Measurements from ENCODE around the gene ZMPSTE24.
A peak's percentile ranks its signal among the peaks of the same experiment; 100 is the strongest.
"Not testable (repeated sequence)": the region's sequence is repeated elsewhere in the genome, so short reads cannot be mapped to it uniquely, and the experiment has no call there.

Gene ZMPSTE24

DNA sequence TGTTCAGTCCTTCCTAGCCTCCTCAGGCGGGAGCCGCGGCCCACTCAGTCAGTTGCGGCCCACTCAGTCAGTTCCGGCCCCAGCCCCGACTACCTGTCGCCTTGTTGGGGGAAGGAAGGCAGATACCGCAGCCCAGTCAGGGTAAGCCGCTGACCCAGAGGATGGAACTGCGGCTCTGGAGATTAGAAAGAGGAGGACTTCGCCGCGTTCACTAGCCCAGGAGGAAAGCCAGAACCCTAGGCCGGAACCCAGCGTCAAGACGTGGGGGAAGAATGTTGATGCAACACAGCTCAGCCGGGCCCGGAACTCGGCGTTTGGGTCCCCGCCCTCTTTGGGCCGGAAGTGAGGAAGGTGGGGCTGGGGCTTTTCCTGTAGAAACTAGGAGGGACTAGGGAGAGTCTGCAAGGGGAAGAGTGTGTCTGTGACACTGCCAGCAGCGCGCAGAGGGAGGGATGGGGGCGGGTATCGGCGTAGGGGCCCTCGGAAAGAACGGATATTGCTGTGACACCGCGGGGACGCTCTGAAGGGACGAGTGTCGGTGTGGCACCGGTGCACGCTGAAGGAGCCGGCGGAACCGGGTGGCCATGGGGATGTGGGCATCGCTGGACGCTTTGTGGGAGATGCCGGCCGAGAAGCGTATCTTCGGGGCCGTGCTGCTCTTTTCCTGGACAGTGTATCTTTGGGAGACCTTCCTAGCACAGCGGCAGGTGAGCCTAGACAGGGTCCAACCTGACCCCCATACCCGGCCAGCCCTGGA is at the start of gene ZMPSTE24:
ZMPSTE24 (plus strand) TSS at position 549 of the 757 bp plus-strand sequence; CDS start at position 585, 36 bp downstream.
- DNase-seq = peak; percentile 98

DNA sequence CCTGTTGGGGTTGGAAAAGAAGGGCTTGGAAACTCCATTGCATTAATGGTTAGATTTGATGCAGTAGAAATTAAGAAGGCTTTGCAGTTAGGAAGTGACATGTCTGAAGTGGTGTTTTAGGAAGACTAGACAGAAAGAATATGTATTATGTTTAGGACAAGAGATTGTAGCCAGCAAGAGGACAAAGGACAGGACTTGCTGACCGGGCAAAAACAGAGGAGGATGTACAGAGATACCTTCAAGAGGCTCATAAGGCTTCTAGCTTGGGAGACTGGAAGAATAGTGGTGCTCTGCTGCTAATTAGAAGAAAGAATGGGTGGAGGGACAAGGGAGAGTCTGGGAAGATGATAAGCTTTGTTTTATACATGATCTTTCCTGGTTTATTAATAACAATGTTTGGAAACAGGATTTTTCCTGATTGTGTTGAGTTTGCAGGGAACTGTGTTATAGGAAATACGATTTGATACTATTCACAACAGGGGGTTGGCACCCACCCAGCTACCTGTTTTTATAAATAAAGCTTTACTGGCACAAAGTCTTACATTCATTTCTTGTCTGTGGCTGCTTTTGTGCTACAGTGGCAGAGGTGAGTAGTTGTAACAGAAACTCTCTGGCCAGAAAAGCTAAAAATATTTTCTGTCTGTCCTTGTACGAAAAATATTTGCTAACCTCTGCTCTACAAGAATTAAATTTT is 47.4 kb upstream of the ZMPSTE24 start:
- DNase-seq = no peak

DNA sequence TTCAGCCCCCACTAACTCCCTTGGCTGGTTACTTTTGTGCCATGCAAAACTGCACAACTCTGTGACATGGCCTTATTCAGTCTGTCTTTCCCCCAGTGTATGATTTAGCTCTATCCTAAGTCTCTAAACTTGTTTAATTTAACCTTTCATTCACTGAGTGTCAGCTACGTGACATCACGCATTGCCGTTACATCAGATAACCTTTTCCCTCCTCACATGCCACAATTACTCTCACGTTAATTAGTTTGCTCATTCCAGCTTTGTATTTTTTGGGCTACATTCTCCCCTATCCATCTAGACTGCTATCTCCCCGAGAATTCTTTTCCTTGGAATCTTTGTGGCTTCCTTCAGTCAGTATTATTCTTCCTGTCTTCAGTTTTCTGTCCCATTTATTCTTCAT is 39.7 kb upstream of the ZMPSTE24 start:
- no peak for DNase-seq

DNA sequence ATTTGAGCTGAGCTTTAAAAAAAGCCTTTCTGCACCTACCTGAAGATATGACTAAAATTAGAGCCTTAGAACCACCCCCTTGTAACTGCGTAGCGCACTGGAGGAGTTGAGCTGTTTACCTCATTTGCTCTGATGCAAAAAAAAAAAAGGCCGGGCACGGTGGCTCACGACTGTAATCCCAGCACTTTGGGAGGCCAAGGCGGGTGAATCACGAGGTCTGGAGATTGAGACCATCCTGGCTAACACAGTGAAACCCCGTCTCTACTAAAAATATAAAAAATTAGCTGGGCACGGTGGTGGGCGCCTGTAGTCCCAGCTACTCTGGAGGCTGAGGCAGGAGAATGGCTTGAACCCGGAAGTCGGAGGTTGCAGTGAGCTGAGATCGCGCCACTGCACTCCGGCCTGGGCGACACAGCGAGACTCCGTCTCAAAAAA is 36.5 kb upstream of the ZMPSTE24 start:
- not testable (repeated sequence) for DNase-seq

DNA sequence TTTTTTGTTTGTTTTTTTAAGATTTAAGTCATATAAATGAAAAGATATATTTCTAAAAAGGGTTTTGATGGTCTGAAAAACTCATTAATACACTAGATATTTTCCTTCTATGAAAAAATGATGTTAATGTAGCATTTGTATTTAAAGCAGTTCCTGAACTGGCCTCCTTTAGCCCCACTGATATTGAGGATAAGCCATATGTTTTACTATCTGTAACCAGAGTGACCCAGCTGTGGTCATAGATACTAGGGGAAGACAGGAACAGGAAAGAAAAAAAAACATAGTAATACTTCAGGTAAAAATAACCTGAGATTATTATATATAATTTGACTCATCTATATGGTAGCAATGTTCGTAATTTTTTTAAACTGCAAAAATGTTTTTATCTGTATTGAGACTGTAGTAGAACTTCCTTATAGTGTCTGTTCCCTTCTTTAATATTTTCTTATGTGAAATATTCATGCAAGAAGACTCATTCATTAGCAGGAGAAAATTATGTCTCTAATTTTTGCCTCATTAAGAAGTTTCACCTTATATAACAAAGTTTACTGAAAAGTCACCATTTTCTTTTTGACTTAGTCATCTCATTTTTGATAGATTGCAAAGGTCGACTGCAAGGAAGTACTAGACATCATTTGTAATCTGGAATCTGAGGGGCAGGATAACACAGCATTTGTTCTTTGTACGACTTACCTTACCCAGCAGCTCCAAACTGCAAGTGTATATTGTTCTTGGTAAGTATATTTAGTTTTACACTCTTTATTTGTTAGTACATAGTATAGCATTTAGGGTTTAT is 35.9 kb upstream of the ZMPSTE24 start:
- peak; percentile 22 for DNase-seq

DNA sequence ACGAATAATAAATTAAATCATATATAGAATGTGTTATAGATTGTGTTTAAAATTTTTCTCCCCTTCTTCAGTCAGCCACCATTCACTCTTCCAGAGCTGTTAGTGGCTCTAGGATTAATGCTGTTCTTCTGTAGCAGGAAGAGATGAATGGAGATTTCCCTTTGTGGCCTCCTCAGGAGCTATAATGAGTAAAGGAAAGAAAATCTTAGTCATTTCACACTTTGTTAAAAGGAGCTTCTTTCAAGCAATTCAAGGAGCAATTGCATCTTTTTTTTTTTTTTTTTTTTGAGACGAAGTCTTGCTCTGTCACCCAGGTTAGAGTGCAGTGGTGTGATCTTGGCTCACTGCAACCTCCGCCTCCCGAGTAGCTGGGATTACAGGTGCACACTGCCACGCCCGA is 34.0 kb upstream of the ZMPSTE24 start:
- no peak for DNase-seq

DNA sequence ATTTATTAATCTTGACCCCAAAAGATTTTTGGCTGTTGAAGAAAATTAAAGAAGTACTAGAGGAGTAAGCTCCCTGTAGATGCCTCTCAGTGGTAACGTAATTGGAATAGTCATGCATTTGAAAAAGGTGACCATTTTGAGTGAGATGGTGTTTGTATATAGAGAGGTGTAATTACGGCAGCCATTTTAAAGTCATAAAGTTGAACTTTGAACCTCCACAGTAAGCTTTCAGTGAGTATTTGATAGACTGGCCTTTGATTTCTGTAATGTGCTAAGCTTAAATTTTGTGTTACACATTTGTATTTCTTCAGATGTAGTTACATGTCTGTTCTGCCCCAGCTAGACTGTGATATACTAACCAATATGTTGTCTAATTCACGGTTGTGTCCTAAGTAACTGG is 31.8 kb upstream of the ZMPSTE24 start:
- DNase-seq = no peak

DNA sequence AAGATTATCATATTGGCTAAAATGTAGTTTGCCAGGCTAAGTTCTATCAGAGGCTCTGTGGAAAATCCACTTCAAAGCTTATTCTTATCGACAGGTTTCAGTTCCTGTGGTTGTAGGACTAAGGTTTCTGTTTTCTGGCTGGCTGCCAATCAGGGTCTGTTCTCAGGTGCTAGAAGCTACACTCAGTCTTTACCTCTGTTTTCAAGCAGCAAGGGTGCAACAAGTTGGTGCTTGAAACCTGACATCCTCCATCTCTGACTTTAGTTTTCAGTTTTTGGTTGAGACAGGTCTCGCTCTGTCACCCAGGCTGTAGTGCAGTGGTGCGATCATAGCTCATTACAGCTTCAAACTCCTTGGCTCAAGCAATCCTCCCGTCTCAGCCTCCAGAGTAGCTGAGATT is 25.6 kb upstream of the ZMPSTE24 start:
- no peak for DNase-seq

DNA sequence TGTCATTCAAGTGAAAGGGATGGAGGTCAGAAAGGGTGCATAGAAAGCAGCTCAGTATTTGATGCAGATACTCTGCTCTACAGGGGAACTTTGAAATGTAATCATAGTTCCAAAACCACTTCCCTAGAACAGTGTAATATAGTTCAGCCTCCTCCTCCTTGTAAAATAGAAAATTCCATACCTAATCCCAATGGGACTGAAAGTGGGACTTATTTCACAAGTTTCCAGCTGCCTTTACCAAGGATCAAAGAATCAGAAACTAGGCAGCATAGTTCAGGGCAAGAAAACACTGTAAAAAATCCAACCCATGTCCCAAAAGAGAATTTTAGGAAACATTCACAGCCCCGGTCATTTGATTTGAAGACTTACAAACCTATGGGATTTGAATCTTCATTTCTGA is 18.4 kb upstream of the ZMPSTE24 start:
- DNase-seq = no peak

DNA sequence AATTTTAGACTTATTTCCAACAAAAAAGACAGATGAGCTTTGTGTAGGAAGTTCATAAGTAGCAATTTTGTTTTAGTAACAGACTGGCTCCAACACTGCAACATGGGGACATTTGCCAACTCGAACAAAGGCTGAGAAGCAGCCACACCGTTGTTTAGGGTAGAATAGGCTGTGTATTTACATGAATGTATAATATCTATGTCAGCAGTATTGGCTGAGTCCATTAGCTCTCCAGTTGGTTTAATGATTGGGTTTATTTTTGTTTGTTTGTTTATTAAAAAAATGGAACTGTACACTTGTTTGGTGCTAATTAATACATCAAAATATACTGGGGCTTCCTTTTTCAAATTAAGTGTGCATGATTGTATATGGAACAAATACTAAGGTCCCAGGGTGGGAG is 17.6 kb upstream of the ZMPSTE24 start:
- DNase-seq = no peak

DNA sequence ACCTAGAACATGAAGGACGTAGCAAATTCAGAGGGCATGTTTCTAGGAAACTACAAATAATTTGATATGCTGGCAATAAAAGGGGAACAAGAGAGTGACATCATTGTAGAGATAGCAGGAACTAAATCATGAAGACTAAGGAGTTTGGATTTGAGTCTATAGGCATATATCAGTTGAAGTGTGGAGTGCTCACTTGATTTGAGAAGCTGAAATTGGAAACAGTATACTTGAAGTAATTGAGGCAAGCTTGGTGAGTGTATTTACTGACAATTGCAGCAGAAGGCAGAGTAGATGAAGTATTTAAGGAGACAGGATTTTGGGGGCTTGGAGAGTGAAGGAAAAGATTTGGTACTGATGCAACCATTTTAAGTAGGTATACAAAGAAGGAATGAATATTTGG is 16.7 kb upstream of the ZMPSTE24 start:
- peak; percentile 7 for DNase-seq

DNA sequence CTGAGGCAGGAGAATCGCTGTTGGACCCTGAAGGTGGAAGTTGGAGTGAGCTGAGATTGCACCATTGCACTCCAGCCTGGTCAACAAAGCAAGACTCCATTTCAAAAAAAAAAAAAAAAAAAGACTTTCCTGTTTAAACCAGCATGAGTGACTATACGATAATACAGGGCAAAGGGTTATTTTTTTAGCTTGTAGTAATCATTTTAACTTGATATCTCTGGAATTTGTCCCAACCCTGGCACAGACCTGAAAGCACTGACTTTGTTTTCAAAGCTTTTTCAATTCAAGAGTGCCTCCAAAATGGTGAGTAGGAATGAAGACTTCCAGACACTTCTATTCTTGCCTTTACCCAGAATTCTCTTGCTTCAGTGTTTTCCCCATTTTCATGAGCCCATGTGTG is 14.7 kb upstream of the ZMPSTE24 start:
- no peak for DNase-seq

DNA sequence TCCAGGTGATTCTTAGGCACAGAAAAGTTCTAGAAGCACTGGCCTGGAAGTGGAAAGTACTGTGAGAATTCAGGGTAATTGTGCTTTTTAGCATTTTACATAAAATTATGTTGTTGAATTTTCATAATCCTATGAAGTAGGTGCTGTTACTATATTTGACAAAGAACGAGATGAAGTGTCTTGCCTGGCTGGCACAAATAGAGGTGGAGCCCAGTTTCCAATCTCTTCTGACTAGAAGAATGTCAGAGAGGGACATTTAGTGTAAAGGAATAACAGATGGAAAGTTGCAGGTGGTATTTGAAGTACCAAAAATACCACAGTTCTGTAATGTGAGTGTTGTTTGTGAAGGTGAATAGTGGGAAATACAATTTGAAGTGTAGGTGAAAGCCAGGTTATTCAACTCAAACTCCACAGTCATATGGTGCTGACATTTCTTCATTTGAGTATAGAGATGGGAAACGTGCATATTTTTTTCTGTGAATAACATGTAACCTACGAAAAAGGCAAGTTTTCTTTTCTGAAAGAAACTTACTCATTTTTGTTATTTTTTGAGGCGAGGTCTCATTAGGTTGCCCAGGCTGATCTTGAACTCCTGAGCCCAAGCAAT is 13.8 kb upstream of the ZMPSTE24 start:
- DNase-seq = no peak

DNA sequence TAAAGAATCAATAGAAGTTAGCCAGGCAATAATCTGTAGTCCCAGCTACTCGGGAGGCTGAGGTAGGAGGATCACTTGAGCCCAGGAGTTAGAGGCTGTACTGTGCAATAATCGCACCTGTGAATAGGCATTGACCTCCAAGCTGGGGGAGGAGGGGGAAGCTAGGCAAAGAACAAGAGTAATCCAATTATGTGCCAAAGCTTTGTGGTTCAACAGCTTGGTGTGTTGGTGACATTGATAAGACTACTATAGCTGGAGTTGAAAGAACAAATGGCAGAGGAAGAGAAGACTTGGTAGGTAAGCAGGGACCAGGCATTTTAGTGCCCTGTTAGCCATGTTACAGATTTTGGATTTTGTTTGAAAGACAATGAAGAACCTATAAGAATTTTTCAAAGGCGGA is 12.3 kb upstream of the ZMPSTE24 start:
- DNase-seq = peak; percentile 15

DNA sequence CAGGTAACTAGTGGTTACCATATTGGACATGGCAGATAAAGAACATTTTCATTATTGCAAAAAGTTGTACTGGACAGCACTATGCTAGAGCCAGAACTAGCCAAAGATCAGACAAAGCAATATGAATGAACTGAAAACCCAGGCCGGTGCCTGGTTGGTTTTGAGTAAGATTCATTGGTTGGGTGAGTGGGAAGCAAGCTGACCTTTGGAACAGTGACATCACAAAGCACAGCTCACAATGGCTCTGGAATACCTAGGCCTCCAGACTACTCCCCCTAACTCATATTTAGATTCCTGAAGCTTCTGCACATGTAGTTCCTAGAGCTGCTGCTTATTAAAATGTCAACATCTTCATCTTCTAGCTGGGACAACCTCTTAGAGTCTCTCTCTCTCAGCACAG is 10.4 kb upstream of the ZMPSTE24 start, which contains the start of gene TMCO2:
TMCO2 (plus strand) TSS at position 283 of the 400 bp plus-strand sequence; CDS start at position 340, 57 bp downstream.
- DNase-seq = no peak

DNA sequence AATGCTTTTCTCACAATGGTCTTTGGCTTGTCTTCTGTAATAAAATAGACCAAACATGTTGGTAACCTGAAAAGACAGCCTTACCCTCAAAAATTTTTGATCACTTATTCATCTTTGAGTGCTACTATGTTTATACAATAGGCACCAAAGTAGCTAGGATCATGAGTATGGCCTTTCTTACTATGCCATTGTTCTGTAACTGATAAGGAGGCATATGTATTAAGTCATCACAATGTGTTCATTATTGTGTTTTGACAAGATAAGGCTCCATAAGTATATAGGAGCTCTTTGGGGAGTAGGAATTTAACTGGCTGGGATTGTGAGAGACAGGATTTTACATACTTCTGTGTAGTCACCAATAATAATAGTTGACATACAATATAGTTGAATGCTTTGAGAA is 9.6 kb upstream of the ZMPSTE24 start:
- DNase-seq = peak; percentile 60

DNA sequence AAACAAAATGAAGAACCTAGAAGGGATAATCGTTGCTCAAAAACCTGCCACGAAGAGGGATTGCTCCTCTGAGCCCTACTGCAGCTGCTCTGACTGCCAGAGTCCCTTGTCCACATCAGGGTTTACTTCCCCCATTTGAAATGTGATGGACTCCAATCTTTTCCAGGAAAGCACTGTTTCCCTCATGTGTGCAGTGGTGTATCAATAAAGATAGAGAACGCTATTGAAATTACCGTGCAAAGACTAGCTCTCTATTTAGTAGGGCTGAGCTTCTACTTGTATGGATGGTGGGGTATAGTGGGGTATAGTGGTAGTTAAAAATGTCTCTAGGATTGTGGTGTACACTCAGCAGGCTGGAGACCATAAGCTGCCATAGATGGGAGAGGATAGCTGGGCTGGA is 6.6 kb upstream of the ZMPSTE24 start:
- DNase-seq = no peak

DNA sequence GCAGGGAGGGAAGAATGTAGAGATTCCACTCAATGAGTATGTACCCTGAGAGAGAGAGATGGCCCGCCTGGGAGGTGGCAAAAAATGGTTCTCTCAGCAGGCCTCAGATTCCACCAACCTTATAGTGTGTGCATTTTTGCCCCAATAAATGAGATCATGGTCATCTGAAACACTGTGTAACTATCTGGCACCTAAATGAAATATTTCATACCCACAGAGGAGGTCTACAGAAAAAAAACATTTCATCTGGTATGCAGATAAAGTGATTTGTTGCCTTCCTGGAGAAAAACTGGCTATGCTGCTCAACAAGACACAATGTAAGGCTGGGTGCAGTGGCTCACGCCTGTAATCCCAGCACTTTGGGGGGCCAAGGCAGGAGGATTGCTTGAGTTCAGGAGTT is 5.4 kb upstream of the ZMPSTE24 start:
- no peak for DNase-seq

DNA sequence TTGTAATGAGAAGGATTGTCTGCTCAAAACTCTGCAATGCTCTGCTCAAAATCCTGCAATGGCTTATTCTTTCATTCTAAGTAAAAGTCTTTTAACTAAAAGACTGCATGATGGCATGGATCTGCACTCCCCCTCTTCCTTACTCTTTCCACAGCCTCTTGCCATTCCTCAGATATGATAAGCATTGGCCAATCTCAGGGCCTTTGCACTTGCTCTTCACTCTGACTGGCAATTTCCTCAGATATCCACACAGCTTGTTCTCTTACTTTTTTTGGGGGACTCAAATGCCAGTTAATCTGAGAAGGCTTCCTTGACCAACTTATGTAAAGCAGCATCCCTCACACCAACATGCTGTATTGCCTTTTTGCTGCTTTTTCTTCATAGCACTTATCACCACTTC is 2.8 kb upstream of the ZMPSTE24 start:
- DNase-seq = no peak

DNA sequence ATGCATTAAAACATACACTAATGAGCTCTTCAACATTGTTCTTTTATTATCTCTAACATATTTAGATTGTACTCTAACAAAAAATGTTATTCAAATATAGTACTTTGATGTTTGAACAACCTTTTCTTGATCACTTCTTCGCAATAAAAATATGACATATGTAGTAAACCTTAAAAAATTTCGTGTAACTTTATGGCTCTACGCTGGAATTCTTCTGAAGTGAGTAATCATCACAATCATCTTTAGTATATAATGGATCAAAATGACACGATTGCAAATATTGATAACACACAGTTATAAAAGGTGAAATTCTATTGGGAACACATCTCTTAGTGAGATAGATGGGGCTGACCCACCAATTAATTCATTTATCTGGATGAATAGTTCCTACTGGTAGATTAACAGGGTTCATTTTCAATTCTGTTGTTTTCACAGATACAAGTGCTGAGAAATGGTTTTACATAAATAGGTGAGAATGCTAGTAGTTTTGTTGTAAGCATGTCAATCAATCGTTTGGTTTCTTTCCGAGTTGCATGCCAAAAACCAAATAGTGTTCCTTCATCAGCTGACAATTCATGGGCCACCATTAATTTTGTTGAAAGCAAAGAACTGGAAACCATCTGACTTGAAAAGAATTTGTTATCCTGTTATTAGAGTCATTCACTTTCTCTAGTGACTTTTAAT is 1.5 kb upstream of the ZMPSTE24 start:
- DNase-seq = peak; percentile 32

DNA sequence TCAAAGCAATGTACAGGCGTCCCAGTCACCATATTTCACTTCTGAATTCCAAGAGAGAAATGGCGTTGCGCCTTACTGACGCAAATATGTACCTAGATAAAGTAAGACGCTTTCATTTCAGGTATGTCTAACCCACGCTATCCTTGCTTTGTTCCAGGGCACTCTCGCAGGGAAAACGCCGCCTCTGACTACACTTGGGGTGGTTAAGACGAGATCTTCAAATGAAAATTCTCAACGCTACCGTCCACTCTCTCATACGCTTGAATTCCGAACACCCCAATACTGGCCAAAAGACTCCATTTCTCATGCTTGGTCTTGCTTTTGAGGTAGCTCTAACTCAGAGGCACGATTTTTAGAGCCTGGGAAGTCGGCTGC is 736 bp upstream of the ZMPSTE24 start:
- DNase-seq = no peak

DNA sequence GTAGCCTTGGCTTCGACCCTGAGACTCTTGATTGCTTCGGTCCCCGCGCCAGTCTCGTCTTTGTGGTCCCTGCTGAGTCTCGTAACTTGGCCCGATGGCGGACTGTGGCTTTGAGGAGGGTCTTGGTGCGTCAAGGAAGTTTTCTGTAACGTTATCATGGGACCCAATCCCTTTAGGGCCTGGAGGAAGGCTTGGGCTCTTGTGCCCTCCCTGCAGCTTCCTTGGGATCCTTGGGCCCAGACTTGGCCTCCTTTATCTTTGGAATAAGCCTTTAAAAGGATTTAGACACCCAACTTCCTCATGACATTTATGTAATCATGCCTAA is 371 bp downstream of the ZMPSTE24 start:
- no peak for DNase-seq

DNA sequence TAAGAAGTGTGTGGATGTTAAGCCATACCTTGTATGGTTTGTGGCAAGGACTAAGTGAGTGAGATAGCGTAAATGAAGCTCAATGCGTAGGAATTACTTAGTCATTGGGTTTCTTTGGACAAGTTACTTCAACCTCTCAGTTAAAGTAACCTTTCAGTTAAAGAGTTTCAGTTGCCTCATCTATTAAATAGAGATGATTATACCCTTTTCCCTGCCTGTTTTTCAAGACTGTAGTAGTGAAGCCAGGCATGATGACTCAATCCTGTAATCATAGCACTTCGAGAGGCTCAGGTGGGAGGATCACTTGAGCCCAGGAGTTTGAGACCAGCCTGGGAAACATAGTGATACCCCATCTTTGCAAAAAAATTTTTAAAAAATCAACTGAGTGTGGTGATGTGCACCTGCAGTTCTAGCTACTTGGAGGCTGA is 6.3 kb downstream of the ZMPSTE24 start:
- no peak for DNase-seq
